CD4-positive, alpha-beta T cell (primary cell): Measurements from ENCODE around the gene SERPINA10. TPM values are rescaled to one million over a fixed set of nuclear protein-coding genes. Genes with fewer than 3 reads are reported as not detected.

Experiments
- ATAC-seq: fragments of 200-7000 bp; cut with Tn5 transposase; one replicate; pipeline ENCODE4 v1.10.0; 2022; ENCODE audit warnings: mild to moderate bottlenecking; ENCODE audit not compliant: poor library complexity
- CTCF ChIA-PET: fragments of 350-600 bp; sonication (Branson Sonifier 250); formaldehyde crosslinking; loops from one replicate; lab custom pipeline; 2021; ENCODE audit warnings: antibody characterized with exemption, inconsistent platforms; lab: Charles Lee
- POLR2A ChIA-PET: fragments of 350-600 bp; sonication (Branson Sonifier 250); formaldehyde crosslinking; loops from one replicate; lab custom pipeline; 2021; ENCODE audit warnings: antibody characterized with exemption, inconsistent platforms; lab: Charles Lee
- DNase-seq, 14 experiments: peaks; one replicate each; pipeline ENCODE4 v3.0.0-alpha.2; 2013 to 2020; ENCODE audit warnings: mixed read lengths in 2 of 14
- H3K27ac ChIP-seq, 2 donors: one replicate each; pipeline versions ENCODE4 v1.5.1 to v1.7.0; 2013; ENCODE audit warnings: low read length in 2 of 2, low read depth in 1 of 2, mild to moderate bottlenecking in 1 of 2
- H3K27me3 ChIP-seq, 2 experiments: 1 replicate in 1 of 2; 2 replicates in 1 of 2; pipeline versions ENCODE4 v1.6.1 to v1.7.0; 2013; ENCODE audit warnings: low read length in 2 of 2, control low read depth in 1 of 2, mild to moderate bottlenecking in 1 of 2, moderate library complexity in 1 of 2; ENCODE audit not compliant: insufficient read depth in 2 of 2, control insufficient read depth in 1 of 2
- H3K36me3 ChIP-seq: one replicate; pipeline ENCODE4 v1.6.1; 2013; ENCODE audit warnings: low read length, control low read depth; ENCODE audit not compliant: insufficient read depth
- H3K4me1 ChIP-seq: one replicate; pipeline ENCODE4 v1.6.1; 2013; ENCODE audit warnings: low read length, control low read depth; ENCODE audit not compliant: insufficient read depth
- H3K4me3 ChIP-seq: one replicate; pipeline ENCODE4 v1.5.1; 2013; ENCODE audit warnings: mild to moderate bottlenecking, low read length, moderate library complexity
- H3K9me3 ChIP-seq, 2 experiments: 1 replicate in 1 of 2; 2 replicates in 1 of 2; pipeline versions ENCODE4 v1.6.1 to v1.7.0; 2013; ENCODE audit warnings: low read length in 2 of 2, mild to moderate bottlenecking in 2 of 2, control low read depth in 1 of 2, moderate library complexity in 1 of 2; ENCODE audit not compliant: control insufficient read depth in 1 of 2, insufficient read depth in 1 of 2
- H3K27ac Mint-ChIP-seq: one replicate; pipeline ENCODE4 v1.8.0; 2020; ENCODE audit warnings: mixed read lengths
- H3K27me3 Mint-ChIP-seq: one replicate; pipeline ENCODE4 v1.8.0; 2021; ENCODE audit warnings: mixed read lengths
- H3K36me3 Mint-ChIP-seq: one replicate; pipeline ENCODE4 v1.8.0; 2021; ENCODE audit warnings: low read depth, mixed read lengths
- H3K4me1 Mint-ChIP-seq: one replicate; pipeline ENCODE4 v1.8.0; 2021; ENCODE audit warnings: low read depth, mixed read lengths
- H3K4me3 Mint-ChIP-seq: one replicate; pipeline ENCODE4 v1.8.0; 2020; ENCODE audit warnings: mild to moderate bottlenecking, mixed read lengths
- H3K9me3 Mint-ChIP-seq: one replicate; pipeline ENCODE4 v1.8.0; 2020; ENCODE audit warnings: mixed read lengths
- intact Hi-C, 2 experiments: fragments of 100-400 bp; cut with DNase I in 1 of 2; cut with micrococcal nuclease in 1 of 2; formaldehyde crosslinking; loops; one replicate each; pipeline versions ENCODE4 v1.15.1 to v1.9.0; 2023 to 2025; cut with DNase I, micrococcal nuclease
- total RNA-seq, 174 experiments: library from RNA in 2 of 174; stranded (reverse) in 2 of 174; gene quantifications; one replicate each; pipeline ENCODE4 v1.2.3 and lab custom pipeline; 2021 to 2026
- TF ChIP-seq, protein P1 (sequence below): fragments of 200-600 bp; IDR thresholded peaks from one replicate; pipeline ENCODE4 v1.8.0; 2022; ENCODE audit warnings: antibody characterized with exemption, mild to moderate bottlenecking

The SERPINA10 gene
- total RNA-seq, 2 experiments from 2014 or later: not detected

- CTCF ChIA-PET: no interaction called here
These were observed 56.0 kb downstream of the SERPINA10 start for GRCh38 chr14:94237046-94237445.

More at GRCh38 chr14:94237046-94237445, 56.0 kb downstream of the SERPINA10 start:
- no peak overlapping the region for H3K27ac Mint-ChIP-seq
- intact Hi-C loops: no loop called here
- no peaks in the 10 kb centered on the region for H3K27me3 Mint-ChIP-seq
- DNase-seq (no peak), ATAC-seq (no peak)
- H3K4me3 Mint-ChIP-seq: no peak overlapping the region
- Histone ChIP-seq H3K27ac (no peak overlapping the region), H3K27me3 (no peaks in the 10 kb centered on the region), H3K36me3 (no peaks in the 10 kb centered on the region), H3K9me3 (no peaks in the 10 kb centered on the region), H3K4me1 (no peaks in the 10 kb centered on the region), H3K4me3 (no peak overlapping the region)
- no peaks in the 10 kb centered on the region for H3K9me3 Mint-ChIP-seq
- TF ChIP-seq, protein P1, sequence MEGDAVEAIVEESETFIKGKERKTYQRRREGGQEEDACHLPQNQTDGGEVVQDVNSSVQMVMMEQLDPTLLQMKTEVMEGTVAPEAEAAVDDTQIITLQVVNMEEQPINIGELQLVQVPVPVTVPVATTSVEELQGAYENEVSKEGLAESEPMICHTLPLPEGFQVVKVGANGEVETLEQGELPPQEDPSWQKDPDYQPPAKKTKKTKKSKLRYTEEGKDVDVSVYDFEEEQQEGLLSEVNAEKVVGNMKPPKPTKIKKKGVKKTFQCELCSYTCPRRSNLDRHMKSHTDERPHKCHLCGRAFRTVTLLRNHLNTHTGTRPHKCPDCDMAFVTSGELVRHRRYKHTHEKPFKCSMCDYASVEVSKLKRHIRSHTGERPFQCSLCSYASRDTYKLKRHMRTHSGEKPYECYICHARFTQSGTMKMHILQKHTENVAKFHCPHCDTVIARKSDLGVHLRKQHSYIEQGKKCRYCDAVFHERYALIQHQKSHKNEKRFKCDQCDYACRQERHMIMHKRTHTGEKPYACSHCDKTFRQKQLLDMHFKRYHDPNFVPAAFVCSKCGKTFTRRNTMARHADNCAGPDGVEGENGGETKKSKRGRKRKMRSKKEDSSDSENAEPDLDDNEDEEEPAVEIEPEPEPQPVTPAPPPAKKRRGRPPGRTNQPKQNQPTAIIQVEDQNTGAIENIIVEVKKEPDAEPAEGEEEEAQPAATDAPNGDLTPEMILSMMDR: no peak
- POLR2A ChIA-PET: no interaction called here
- H3K36me3 Mint-ChIP-seq: no peaks in the 10 kb centered on the region
- no peaks in the 10 kb centered on the region for H3K4me1 Mint-ChIP-seq

Other genes with a start within 250 kb of the SERPINA10 start
- gene DDX24, start 212.1 kb downstream of the SERPINA10 start, total RNA-seq: 100 to 1,000 TPM; 678 to 711 TPM
- 10 to 100 TPM; 14.1 to 14.3 TPM for gene IFI27L1, start 212.0 kb downstream of the SERPINA10 start, total RNA-seq
- 1 to 10 TPM; 1.7 to 2.2 TPM for gene IFI27, start 182.5 kb downstream of the SERPINA10 start, total RNA-seq
- 10 to 100 TPM; 21.5 to 22.2 TPM for gene IFI27L2, start 163.7 kb downstream of the SERPINA10 start, total RNA-seq
- 1 to 10 TPM; 3.5 to 4.3 TPM for gene PPP4R4, start 118.9 kb downstream of the SERPINA10 start, total RNA-seq
- gene SERPINA6, start 30.1 kb upstream of the SERPINA10 start, total RNA-seq: not detected
- gene SERPINA2, start 73.4 kb upstream of the SERPINA10 start, total RNA-seq: not detected
- 1 to 10 TPM; 4.3 to 4.7 TPM for gene SERPINA1, start 95.3 kb upstream of the SERPINA10 start, total RNA-seq
- gene SERPINA11, start 159.5 kb upstream of the SERPINA10 start, total RNA-seq: not detected
- gene SERPINA9, start 182.9 kb upstream of the SERPINA10 start, total RNA-seq: not detected
- not detected for gene SERPINA12, start 216.2 kb upstream of the SERPINA10 start, total RNA-seq